Cardiac septum (tissue), 1 donor: Measurements from ENCODE around the gene SNRPE. TPM values are rescaled to one million over a fixed set of nuclear protein-coding genes. Genes with fewer than 3 reads are reported as not detected.

Source experiments
- total RNA-seq: library from RNA; stranded (reverse); fragmentation: NEBNext Ultra II Directional; extraction: Animal tissue kit (Norgen Biotek cat#: 25700); gene quantifications from one replicate; pipeline ENCODE4 v1.2.1, GENCODE V29; 2021
- donor health status: DM: no; HTN: no; CAD: no.

Gene SNRPE
- total RNA-seq, 1 donor from 2014 or later: 47.8 TPM

Other genes starting within 250 kb of the SNRPE start
- gene ATP2B4, start 234.8 kb upstream of the SNRPE start, total RNA-seq: 227 TPM
- 0.40 TPM for gene LAX1, start 96.4 kb upstream of the SNRPE start, total RNA-seq
- gene ZBED6, start 66.0 kb upstream of the SNRPE start, total RNA-seq: 18.4 TPM
- gene ZC3H11A, start 66.0 kb upstream of the SNRPE start, total RNA-seq: 46.9 TPM
- gene SOX13, start 211.5 kb downstream of the SNRPE start, total RNA-seq: 17.9 TPM